Left colon (tissue), 2 donors: Measurements from ENCODE around the gene PTMA. TPM values are rescaled to one million over a fixed set of nuclear protein-coding genes. Genes with fewer than 3 reads are reported as not detected.

Experiments used
- ATAC-seq: fragments of 200-7000 bp; cut with Tn5 transposase; one replicate; pipeline ENCODE4 v1.9.1; 2020; ENCODE audit warnings: mild to moderate bottlenecking, moderate library complexity
- DNase-seq, 2 donors: peaks; one replicate each; pipeline ENCODE4 v3.0.0-alpha.2; 2020
- intact Hi-C, 2 donors: fragments of 100-400 bp; cut with DNase I in 1 of 2; cut with micrococcal nuclease in 1 of 2; formaldehyde crosslinking; loops; one replicate each; pipeline versions ENCODE4 v1.11.2 to v1.14.0; 2022; cut with DNase I, micrococcal nuclease
- total RNA-seq, 2 donors: library from RNA; stranded (reverse); fragmentation: NEBNext Ultra II Directional; extraction: Animal tissue kit (Norgen Biotek cat#: 25700); gene quantifications; one replicate each; pipeline ENCODE4 v1.2.1, GENCODE V29; 2021
- donor health status: DM: no; HTN: no; CAD: no.
- donor health status: DM: yes; HTN: yes; CAD: no.

The PTMA gene
- total RNA-seq, 2 donors from 2014 or later: 775 to 846 TPM

DNA sequence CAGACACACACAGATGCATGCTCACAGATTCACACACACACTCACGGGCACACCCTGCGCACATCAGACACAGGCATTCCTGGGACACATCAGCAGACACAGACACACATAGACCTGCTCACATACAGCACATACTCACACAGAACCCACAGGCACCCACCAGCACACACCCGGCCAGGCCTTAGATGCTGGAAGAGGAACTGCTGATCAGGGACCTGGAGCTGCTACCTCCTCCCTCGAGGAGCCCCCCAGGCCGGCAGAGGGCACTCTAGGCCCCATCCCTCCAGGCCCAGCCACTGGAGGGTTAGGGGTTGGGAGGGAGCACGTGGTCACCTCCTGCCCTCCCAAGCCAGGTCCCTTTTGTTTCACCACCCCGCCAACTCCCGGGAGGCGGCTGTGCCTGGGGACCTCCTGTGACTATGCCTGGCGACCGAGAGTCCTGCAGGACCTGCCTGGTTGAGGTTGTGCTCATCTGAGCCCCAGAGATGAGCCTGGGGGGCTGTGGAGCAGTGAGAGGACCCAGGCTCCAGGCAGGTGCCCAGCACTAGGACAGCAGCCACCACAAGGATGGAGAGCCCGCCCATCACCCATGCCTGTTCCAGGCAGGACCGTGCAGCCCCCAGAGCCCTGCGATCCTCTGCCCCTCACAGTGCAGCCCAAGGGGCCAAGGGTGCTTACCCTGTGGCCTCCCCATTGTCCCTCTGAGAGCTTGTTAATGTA lies 21.0 kb upstream of the PTMA start:
- intact Hi-C loops: no loop called here
- DNase-seq: peak; percentile 58 to 74
- ATAC-seq: peak; percentile 67

DNA sequence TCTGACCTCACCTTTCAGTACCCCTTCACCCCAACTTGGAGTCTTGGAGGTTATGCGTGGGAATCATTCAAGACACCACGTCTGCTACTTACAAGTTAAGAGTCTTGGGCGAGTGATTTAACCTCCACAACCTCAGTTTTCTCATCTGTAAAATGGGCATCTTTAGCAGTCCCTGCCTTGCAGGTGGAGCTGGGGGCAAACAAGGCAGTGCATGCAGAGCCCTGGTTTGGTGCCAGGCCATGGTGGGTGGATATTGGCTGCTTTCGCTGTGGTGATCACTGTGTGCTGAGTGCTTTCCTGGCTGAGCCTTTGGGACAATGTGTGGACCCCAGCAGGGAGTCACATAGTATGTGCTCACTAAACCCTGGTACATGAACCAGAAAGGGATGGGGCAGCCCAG lies 20.4 kb upstream of the PTMA start:
- intact Hi-C loops: no loop called here
- DNase-seq: no peak
- ATAC-seq: no peak

DNA sequence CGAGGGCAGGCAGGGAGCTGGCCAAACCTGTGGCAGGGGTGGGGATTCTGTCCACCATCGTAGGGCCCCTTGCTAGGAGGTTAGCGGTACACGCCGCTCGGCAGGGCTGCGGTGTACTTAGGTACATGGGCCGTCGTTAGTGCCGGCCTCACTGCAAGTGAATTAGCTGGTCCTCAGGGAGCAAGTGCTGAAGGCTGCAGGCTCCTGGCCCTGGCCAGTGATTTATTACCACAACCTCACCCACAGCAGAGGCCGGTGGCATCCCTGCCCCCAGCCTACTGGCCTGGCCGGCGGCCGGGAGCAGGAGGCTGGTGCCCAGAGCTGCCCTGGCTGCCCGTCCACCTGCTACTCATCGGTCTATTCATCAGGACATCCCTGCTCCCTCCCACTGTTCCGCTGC lies 19.6 kb upstream of the PTMA start:
- intact Hi-C loops: no loop called here
- ATAC-seq: no peak

DNA sequence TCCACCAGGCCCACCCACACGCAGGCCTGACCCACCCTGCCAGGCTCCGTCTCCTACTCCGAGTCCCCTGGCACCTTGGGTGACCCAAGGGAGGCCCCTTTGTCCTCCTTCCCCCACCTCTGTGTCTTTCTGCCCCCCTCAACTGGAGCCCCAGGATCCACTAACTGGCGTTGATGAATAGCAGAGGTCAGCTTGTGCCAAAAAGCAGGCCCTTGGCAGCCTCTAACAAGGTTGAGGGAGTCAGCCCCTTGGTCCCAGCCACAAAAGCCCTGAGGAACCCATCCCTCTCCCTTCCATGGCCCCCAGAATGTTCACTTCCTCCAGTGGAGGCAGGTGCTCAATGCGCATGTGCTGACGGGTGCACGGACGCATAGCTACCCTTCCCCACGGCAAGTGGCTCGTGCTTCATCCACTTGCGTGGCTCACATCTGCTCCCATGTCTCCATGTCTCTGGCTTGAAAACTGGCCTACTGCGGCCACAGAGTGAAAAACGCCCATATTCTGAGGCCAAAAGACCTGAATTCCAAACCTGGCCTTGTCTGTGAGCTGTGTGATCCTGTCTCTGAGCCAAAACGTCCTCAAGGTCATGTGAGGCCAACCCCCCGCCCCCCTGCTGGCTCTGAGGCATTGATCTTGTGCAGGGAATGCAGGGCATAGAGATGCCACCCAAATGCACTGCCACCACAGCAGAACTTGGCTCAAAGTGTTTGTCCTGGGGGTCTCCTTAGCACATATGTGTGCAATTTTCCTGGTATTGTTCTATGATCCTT lies 19.0 kb upstream of the PTMA start:
- ATAC-seq: no peak
- DNase-seq: no peak
- intact Hi-C loops: no loop called here

More for the DNA sequence above, 19.6 kb upstream of the PTMA start:
- no peak for DNase-seq

DNA sequence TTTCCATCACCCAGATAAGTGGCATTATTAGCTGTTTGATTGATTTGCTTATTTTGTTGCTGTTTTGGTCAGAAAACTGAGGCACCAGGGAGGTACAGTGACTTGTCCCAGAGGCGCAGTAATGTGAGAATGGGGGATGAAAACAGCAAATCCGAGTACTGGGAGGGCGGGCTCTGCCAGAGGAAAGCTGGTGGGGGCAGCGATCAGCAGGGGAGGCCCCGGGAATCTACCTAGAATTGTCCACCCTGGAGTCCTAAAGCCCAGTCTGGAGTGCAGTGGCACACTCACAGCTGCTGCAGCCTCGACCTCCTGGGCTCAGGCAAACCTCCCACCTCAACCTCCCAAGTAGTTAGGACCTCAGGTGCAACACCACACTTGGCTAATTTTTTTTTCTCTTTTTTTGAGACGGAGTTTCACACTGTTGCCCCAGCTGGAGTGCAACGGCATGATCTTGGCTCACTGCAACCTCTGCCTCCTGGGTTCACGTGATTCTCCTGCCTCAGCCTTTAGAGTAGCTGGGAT lies 17.0 kb upstream of the PTMA start:
- intact Hi-C loops: no loop called here

DNA sequence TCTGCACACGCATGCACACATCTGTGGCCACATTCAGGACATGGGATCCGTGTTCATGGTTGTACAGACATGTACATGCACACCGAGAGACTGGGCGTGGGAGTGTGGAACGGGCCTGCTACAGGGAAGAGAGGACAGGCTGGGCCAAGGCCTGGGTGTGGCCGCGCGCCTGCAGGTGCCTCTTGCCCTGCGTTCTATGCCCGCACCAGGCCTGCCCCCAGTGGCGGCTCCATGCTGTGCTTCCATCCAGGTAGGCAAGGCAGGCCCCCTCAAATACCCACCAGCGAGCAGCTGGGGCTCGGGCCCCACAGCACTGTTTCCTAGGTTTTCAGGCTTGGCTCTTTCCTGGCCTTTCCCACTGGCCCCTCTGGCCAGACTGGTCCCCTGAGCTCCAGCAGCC lies 15.5 kb upstream of the PTMA start:
- intact Hi-C loops: no loop called here
- DNase-seq: peak; percentile 78 to 81
- peak; percentile 100 for ATAC-seq

More for the DNA sequence above, 17.0 kb upstream of the PTMA start:
- no peak for ATAC-seq
- DNase-seq: no peak

DNA sequence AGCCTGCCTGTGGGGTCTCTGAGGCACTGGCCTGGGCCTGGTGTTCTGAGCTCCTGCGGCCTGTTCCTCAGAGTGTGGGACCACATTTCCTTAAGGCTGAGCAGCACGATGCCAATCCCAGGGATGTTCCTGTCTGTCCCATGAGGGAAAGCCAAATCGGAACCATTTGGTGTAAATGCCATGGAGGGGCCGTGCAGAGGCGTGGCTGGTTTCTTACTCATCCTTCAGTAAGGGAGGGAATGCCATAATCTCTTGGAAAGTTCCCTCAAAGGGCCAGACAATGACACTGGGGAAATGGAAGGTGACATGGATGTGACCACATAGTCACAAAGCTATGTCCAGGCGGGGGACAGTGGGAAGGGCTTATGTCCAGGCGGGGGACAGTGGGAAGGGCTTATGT lies 14.4 kb upstream of the PTMA start:
- DNase-seq (no peak), ATAC-seq (no peak)
- intact Hi-C loops: no loop called here

DNA sequence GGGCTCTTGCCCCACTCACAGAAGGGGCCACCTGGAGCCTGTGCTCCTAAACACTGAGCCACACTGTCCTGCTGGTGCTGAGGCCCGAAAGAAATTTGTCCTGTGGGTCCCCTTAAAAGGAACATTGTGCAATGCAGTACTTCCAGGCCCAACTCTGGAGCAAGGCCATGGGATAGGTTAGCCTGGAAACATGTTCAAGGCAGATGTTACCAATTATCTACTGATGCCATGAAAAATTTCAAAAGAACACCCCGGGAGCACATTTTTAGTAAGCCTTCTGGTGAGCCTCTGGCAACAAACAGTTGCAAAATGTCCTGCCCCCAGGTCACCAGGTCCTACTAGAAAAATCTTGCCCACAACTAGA lies 12.3 kb upstream of the PTMA start:
- DNase-seq (no peak), ATAC-seq (no peak)
- intact Hi-C loops: no loop called here

DNA sequence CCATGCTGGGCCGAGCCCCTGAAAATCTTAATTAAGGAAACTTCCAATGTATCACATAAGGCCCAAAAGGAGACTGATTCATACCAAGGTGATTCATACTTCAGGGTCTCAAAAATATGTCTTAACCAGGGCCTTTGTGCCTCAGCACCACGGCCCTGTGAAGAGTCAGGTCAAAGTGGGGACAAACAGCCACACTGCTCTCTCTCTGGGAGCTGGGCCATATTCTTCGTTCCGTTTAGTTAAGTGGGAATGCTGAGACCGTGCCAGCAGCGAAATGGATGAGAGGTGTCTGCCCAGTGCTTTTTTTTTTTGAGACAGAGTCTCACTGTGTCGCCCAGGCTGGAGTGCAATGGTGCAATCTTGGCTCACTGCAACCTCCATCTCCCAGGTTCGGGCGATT lies 9.3 kb upstream of the PTMA start:
- DNase-seq (no peak), ATAC-seq (no peak)
- intact Hi-C loops: no loop called here

DNA sequence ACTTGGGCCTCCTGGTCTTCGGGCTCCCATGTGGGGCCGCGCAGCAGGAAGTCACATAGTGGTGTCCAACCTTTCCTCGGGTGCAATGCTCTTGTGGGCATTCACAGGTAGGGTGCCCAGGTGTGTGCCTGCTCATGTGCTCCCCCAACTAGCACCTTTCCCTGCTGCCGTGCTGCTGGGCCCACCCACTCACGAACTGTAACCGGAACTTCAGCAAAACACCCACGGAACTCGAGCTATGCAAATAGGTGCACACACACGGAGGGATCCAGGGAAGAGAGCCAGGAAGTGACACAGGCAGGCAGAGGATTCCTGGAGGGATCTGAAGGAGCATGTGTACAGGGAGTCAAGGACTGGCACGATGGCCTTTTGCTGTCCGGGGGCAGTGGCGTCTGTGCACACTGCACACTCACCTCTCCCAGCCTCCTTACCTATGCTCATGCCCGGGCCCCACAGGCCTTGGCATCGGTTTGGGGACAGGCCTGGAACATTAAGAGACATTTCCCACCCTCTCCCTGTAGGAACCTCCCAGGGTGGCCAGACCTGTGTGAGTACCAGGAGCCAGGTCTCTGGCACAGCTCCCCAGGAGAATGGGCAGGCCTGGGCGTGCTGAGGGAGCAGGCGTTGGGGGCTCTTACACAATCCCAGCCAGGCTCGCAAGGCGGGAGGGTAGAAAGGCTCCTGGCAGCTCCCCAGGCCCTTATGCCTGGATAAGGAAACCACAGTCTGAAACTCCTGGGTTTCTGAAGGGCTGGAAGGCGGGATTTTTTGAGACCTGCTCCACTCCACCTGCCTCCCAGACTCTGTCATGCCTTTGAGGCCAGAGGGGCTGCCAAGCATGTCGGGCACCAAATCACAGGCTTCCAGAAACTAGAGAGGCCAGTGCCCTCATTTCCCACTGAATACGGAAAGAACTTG lies 6.6 kb upstream of the PTMA start:
- no peak for ATAC-seq
- intact Hi-C loops: no loop called here
- no peak for DNase-seq

DNA sequence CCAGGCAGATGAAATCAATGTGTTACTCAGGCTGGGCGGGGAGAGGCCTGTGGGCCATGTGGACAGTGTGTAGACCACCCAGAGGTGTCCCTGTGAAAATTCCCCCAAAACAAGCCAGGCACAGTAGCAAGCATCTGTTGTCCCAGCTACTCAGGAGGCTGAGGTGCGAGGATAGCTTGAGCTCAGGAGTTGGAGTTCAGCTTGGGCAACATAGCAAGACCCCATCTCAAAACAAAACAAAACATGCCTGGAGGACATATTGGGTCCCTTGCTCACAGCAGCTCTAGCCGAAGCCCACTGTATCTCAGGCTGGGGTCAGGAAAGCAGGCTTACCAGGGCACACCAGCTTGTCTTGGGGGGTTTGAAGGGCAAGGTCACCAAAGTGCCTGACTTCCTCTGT lies 4.3 kb upstream of the PTMA start:
- DNase-seq (no peak), ATAC-seq (no peak)
- intact Hi-C loops: no loop called here

DNA sequence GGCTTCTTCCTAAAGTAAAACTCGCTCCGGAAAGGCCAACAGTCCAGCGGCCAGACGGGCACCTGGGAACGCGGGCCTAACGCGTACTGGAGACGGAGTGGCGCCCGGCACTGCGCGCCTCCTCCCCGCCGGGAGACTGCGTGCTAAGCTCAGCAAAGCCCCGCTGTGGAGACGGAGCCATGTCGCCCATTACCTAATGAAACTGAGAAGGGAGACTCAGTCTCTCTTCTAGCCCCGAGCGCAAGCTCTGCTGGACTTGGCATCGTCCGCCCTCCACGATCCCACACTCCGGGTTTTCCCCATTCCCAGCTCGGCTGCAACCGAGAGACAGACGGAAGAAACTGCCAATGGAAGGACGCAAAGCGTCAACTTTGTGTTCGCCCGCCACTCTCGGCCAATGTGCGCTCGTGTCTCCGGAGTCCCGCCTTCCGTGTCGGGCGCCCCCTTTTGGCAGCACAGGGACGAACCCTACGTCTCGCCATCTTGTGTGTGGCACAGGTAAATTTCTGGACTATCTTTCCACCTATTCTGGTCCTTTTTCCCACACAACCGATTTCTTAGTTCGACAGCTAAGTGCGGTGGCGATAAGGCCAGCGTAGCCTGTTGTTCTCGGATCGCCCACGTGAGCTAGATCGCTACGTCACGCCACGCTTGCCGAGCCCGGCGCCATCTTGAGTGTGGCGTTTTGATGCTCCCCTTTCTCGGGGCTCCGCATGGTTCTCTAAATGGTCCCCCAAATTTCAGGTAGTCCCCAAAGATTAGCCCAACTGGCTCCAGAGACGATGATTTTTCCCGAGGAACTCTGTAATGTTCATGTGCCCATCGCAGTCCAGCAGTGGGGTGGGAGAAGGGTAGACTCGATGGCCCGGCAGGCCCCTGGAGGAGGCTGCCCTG lies 1.3 kb upstream of the PTMA start:
- DNase-seq: peak; percentile 98
- intact Hi-C loops: no loop called here
- ATAC-seq: peak; percentile 55

DNA sequence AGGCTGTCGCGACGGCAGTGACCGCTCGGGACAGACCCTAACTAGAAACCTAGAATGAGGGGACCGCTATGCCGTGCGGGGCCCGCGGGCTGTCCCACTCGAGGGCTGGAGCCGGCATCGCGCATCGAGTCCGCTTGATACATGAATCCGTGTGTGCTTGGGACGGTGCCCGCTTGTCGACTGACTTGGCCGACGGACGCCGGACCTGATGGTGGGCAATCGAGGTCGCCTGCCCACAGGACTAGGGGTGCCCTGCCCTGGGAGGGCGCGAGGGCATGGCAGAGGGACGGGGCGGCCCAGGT lies 749 bp upstream of the PTMA start:
- intact Hi-C loops: no loop called here
- DNase-seq (no peak), ATAC-seq (no peak)

DNA sequence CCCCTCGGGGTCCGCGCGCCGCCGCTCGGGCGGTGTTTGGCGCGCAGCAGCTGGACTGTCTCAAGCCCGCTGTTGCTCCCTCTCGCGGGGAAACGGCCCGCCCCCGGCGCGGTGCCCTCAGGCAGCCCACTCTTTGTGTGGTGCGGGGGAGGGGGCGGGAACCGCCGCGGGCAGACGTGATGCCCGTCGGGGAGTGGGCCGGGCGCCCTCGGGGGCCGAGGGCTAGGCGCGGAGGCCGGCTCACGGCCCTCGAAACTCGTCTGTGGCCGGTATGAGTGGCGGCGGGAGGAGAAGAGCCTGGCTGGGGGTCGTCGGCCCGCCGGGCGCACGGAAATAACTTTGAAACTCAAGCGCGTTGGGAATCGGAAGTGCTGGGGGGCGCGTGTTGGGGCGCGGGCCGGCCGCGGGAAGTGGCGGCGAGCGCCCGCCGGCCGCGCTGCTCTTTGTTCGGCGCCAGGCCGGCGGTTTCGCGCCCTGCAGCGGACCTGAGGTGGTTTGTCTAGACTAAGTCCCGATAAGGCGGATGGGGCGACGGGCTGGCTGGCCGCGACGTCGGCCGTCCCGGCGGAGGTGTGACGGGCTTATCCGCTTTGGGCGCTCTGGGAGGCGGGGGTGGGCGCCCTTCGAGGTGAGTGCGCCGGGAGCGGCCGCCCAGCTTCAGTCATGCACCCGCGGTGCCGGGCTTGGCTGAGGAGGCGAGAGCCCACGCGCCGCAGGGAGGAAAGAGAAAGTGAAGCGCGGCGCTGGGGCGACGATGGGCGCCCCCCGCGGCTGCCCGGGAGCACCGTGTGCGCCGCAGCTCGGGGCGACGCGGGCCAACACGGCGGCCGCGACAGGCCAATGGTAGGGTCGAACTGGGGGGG lies 679 bp downstream of the PTMA start:
- intact Hi-C loops: no loop called here
- DNase-seq (peak in 1 of 2 donors; percentile 66), ATAC-seq (no peak)

DNA sequence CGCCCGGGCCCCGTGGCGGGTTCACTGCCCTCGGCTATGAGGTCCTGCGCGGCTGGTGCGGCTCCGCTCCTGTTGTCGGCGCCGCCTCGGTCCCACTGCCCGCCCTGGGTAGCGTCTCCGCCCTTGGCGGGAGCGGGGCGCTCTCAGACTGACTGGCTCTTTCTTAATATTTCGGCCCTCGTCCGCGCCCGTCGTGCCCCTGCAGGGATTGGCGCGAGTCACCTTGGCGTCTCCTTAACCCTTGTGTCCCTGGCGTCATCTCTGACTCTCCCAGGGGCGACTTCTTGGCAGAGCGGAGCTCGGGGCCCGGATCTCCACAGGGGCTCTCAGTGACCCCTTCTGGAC lies 1.3 kb downstream of the PTMA start:
- no peak for DNase-seq
- ATAC-seq: no peak
- intact Hi-C loops: no loop called here

DNA sequence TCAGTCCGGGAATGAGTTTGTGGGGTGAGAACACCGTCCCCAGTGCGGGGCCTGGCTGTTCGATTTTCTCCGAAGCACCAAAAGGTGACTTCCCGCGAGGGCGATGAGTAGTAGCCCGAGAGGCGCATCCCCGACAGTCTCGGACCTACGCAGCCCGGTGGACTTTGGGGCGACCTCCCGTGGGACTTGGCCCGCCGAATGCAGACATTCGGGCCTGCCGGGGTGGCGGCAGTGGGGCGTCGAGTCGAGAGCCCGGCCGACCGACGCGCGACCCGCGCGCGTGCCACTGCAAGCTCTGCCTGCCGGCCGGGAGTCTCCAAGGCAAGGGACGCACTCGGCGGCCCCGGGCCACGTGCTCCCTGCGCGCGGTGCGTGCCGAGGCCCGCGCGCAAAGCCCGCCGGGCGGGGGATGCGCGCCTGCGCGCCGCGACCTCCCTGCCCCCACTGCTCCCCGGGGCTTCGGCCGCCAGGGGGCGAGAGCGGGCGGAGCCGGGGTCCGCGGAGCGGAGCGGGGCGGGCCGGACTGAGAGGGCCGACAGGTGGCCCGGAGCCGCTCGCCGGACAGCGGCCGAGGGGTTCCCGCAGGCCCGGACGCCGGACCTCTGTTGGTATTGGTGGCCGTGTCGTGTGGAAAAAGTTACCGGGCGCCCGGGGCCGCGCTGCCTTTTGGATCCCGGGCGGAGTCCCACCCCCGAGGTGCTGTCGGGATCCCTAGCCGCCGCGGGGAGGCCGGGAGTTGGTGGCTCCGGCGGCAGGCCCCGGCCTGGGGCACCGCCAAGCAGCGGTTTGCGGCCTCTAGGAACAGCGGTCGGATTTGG lies 1.9 kb downstream of the PTMA start:
- intact Hi-C loops: loop anchor here (5.0 to 10.0 kb wide), 3 partner anchors 33 to 105 kb away; no protein-coding TSS in a partner anchor
- ATAC-seq (peak; percentile 30), DNase-seq (peak; percentile 76 to 86)
